A204.1 (cell line): ENCODE data around the gene B3GLCT.
"Not testable (repeated sequence)": the region's sequence is repeated elsewhere in the genome, so short reads cannot be mapped to it uniquely, and the experiment has no call there.

ENCODE experiments used
- FAIRE-seq: peaks from 2 replicates; lab custom pipeline; 2012; peaks lifted over from hg19 to GRCh38; lab: Jason Lieb, UNC

Gene B3GLCT

DNA sequence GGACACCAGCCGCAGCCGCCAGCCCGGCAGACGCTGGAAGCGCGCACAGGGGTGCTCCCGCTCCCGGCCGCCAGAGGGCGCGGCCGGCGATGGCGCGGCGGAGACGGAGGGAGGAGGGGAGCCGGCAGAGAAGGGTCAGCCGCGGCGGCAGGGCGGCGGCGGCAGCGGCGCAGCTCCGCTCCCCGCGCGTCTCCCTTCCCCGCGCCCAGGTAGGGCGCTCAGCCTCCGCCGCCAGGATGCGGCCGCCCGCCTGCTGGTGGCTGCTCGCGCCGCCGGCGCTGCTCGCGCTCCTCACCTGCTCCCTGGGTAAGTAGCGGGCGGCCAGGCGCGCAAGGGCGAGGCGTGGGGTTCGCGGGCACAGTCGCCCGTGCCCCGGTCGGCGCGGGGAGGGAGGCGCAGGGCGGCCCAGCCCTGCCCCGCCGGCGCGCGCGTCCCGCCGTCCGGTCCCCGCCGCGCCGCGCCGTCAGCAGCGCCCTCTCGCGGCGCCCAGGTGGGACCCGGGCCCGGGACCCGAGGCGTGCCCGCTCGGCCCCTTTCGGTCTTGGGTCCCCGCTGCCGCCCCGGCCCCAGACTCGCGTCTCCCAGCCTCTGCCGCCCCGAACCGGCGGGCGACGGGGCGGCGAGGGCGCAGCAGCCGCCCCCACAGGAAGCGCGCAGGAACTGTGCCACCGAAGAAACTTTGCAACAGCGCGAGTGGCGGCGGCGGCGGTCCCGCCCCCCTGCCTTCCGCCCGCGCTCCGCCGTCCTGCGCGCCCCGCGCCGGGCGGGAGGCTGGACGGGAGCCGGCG, at the start of gene B3GLCT:
B3GLCT (plus strand) TSS at position 127 of the 788 bp plus-strand sequence; CDS start at position 237, 110 bp downstream.
- FAIRE-seq, result no peak

- FAIRE-seq, result no peak
Measured at GRCh38 chr13:31150315-31150985, 49.3 kb upstream of the B3GLCT start.

GRCh38 chr13:31151837-31152236, 47.9 kb upstream of the B3GLCT start:
- FAIRE-seq, result no peak

DNA sequence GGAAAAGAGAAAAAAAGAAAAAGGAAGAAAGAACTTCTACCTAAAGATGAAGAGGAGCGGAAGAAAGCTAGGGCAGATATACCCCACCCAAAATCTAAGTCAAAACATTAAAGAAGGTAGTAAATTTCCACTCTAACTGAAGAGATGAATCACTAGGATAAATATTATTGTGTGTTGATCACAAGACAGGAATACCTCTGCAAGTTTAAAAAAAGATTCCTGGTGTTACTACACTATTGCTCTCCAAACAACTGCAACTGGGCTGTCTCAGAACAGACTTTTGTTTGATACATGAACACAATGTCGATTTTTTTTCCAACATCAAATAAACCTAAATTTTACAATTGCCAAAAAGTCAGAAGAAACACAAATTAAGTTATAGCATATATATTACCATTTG, 44.8 kb upstream of the B3GLCT start:
- no peak for FAIRE-seq

DNA sequence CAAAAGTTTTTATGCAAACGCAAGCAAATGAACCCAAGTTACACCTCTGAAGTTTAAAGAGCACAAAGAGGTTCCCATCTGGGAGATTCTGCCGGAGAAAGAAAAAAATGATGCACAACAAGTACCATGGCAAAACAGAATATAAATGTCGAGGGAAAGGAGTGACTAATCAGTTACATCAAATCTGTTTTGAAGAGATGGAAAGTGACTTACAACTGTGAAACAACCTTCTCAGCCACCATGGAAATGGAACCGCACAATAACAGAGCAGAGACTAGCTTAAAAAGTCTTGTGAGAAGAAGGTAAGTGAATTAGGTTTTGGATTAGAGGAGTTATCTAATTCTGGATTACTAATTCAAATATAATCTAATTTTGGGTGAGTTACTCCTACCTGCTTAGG, 40.5 kb upstream of the B3GLCT start:
- FAIRE-seq, result no peak

GRCh38 chr13:31160857-31161556, 38.8 kb upstream of the B3GLCT start:
- no peak for FAIRE-seq

GRCh38 chr13:31161557-31162150, 38.1 kb upstream of the B3GLCT start, which contains the start of gene HSPH1:
Gene HSPH1, minus strand, starts transcription at chr13:31161904. Its CDS starts 322 bp downstream, at chr13:31161582.
- peak; percentile 94 for FAIRE-seq

- peak; percentile 66 for FAIRE-seq
Measured at GRCh38 chr13:31162151-31163008, 37.4 kb upstream of the B3GLCT start.

- no peak for FAIRE-seq
Measured at GRCh38 chr13:31166591-31166990, 33.2 kb upstream of the B3GLCT start.

DNA sequence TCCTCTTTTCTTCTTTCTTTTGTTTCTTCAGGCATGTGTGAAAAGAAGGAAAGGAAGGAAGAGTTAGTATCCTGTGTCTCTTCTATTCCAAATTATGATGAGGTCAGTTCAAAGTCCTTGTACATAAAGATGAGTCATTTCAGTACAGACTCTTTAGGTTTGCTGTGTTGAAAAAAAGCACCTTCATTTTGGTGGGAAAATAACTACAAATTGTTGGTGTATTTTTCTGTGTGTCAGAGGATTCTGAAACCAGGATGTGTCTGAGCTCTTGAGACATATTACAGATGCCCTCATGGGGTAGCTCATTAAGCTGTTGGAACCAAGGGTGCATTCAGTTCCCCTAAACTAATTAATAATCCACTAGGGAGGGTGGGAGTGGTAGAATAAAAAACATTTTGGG, 32.3 kb upstream of the B3GLCT start:
- no peak for FAIRE-seq

- no peak for FAIRE-seq
Measured at GRCh38 chr13:31168166-31168565, 31.6 kb upstream of the B3GLCT start.

GRCh38 chr13:31168736-31169135, 31.0 kb upstream of the B3GLCT start:
- no peak for FAIRE-seq

DNA sequence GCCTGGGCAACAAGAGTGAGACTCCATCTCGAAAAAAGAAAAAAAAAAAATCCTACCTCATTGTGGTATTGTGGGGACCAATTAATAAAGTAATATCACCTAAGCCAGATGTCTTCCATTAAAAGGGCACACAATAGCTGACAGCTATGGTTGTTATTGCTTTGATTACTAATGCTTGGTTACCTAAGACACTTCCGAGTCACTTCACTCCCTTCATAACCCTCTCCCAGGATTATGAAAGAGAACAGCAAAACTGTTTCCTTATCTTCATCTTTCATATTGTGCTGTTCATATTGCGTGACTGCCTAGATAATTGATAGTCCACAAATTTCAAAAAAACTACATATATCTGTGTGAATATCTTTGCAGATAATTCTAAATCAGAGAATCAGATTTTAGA, 27.8 kb upstream of the B3GLCT start:
- FAIRE-seq, result no peak

- FAIRE-seq, result no peak
Measured at GRCh38 chr13:31172535-31172934, 27.2 kb upstream of the B3GLCT start.

- no peak for FAIRE-seq
Measured at GRCh38 chr13:31174018-31174417, 25.8 kb upstream of the B3GLCT start.

- no peak for FAIRE-seq
Measured at GRCh38 chr13:31175847-31176532, 23.8 kb upstream of the B3GLCT start.

DNA sequence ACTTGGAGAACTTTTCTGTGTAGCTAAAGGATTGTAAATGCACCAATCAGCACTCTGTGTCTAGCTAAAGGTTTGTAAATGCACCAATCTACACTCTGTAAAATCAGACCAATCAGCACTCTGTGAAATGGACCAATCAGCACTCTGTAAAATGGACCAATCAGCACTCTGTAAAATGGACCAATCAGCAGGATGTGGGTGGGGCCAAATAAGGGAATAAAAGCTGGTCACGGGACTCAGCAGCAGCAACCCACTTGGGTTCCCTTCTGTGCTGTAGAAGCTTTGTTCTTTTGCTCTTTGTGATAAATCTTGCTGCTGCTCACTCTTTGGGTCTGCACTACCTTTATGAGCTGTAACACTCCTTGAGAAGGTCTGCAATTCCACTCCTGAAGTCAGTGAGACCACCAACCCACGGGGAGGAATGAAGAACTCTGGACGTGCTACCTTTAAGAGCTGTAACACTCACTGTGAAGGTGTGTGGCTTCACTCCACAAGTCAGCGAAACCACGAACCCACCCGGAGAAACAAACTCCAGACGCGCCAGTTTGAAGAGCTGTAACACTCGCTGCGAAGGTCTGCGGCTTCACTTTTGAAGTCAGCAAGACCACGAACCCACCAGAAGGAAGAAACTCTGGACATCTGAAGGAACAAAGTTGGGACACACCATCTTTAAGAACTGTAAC, 21.8 kb upstream of the B3GLCT start:
- FAIRE-seq, result not testable (repeated sequence)

DNA sequence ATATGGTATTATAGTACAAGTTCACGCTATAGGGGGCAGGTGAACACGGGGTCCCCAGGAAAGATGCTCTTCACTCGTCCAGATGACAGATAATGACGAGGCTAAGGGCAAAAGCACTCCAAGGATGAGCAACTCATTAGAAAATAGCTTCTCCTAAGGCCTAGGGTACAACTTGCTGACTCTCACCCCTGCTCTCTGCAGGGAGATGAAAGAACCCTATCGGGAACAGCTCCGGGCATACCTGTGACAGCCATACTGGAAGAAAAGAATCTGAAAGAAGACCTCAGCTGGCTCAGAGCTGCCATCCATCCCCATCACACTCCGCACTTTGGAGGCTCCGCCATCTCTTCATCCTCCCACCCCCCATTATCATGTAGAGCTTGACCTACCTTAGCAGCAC, 20.5 kb upstream of the B3GLCT start:
- no peak for FAIRE-seq

DNA sequence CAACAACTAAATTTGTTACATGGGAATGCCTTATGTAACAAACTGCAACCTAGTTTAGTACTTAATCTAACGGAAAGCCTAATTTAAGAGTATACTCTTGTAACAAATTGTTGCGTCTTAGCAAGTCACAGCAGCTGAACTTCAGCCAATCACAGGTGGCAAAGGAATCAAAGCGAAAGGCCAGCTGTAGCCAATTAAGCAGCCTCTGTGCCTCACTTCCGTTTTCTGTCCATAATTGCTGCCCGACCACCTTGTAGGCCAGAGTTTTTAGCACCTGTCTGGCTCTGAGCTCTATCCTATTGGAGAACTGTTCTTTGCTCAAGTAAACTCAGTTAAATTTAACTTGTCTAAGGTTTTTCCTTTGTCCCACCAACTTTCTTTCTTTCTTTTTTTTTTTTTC, 20.0 kb upstream of the B3GLCT start:
- no peak for FAIRE-seq

DNA sequence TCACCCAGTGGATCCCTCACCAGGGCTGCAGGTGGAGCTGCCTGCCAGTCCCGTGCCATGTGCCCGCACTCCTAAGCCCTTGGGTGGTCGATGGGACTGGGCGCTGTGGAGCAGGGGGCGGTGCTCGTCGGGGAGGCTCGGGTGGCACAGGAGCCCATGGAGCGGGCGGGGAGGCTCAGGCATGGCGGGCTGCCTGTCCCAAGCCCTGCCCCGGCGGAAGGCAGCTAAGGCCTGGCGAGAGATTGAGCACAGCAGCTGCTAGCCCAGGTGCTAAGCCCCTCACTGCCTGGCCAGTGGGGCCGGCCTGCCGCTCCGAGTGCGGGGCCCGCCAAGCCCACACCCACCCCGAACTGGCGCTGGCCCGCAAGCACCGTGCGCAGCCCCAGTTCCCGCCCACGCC, 16.8 kb upstream of the B3GLCT start:
- no peak for FAIRE-seq

- no peak for FAIRE-seq
Measured at GRCh38 chr13:31184451-31184850, 15.3 kb upstream of the B3GLCT start.
